Measurements from ENCODE around the gene ATM.

DNA sequence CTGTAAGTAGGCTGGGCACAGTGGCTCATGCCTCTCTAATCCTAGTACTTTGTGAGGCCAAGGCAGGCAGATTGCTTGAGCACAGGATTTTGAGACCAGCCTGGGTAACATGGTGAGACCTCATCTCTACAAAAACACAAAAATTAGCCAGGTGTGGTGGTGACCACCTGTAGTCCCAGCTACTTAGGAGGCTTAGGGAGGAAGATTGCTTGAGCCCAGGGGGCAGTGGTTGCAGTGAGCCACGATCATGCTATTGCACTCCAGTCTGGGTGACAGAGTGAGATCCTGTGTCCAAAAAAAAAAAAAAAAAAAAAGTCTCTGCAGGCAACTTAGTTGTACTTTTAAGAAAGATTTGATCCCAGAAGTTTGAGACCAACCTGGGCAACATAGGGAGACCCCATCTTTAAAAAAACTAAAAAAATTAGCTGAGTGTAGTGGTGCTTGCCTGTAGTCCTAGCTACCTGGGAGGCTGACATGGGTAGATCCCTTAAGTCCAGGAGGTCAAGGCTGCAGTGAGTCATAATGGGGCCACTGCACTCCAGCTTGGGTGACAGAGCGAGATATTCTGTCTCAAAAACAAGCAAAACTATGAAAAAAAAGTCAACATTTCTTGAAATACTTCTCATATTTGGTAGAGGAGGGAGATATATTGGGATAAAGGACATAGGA is 10.5 kb downstream of the ATM start:
- TF ChIP-seq, protein P1, sequence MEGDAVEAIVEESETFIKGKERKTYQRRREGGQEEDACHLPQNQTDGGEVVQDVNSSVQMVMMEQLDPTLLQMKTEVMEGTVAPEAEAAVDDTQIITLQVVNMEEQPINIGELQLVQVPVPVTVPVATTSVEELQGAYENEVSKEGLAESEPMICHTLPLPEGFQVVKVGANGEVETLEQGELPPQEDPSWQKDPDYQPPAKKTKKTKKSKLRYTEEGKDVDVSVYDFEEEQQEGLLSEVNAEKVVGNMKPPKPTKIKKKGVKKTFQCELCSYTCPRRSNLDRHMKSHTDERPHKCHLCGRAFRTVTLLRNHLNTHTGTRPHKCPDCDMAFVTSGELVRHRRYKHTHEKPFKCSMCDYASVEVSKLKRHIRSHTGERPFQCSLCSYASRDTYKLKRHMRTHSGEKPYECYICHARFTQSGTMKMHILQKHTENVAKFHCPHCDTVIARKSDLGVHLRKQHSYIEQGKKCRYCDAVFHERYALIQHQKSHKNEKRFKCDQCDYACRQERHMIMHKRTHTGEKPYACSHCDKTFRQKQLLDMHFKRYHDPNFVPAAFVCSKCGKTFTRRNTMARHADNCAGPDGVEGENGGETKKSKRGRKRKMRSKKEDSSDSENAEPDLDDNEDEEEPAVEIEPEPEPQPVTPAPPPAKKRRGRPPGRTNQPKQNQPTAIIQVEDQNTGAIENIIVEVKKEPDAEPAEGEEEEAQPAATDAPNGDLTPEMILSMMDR (IDR thresholded peaks at IDR 0.05; ENCODE audit: insufficient read depth, low read depth, low read length): no peak
- TF ChIP-seq EZH2 (IDR thresholded peaks at IDR 0.05; ENCODE audit: insufficient read depth, low read length): no peak
